Head of caudate nucleus (tissue), 42 donors: ENCODE data around the gene FUT1.
"Not testable (repeated sequence)": the region's sequence is repeated elsewhere in the genome, so short reads cannot be mapped to it uniquely, and the experiment has no call there.

Experiments
- DNase-seq, 42 donors: peaks; one replicate each; pipeline versions ENCODE4 v3.0.0 to v3.0.0-alpha.2; 2020 to 2021; ENCODE audit warnings: mixed read lengths in 7 of 42
- intact Hi-C: fragments of 100-400 bp; cut with DNase I; formaldehyde crosslinking; loops from one replicate; pipeline ENCODE4 v1.15.0; 2022

The FUT1 gene

DNA sequence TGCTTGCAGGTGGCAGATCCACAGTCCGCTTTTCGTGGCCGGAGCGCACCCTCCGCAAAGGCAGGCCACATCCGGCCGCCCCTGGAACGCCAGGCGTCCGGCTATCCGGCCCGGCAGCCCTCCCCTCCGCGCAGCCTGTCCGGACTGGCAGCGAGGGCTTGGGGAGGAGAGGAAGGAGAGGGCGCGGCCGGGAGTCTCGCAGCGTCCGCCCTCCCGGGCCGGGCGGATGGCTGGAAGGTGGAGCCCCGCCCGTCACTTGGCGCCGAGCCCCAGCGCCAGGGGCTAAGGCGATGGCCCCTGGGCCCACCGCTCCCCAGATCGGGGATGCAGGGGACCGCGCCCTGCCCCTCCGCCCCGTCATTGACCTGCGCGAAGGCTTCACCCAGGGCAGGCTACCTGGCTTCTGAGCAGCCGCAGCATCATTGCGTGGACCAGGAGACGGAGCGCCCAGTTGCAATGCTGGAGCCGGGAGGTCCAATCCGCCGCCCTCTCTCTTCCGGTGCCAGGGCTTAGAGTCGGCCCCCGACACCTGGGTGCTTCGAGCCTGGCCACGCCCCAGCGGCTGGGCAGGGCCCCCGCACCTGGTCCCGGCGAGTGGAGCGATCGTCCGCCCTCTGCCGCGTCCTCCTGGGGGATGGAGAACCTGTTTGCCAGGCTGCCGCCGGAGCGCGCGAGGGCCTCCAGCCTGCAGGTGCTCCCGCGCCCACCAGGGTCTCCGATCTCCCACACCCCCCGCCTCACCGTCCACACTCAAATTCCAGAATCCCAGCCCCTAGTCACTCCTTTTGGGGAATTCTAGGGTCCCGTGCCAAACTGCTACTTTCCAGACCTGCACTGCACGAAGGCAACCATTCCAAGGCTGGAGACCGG is at the start of gene FUT1:
Gene FUT1, minus strand, starts transcription at position 146 of the 870 bp plus-strand sequence. CDS start 1,360 bp downstream, outside the sequence.
- DNase-seq = no peak
- intact Hi-C loops = no loop called here

DNA sequence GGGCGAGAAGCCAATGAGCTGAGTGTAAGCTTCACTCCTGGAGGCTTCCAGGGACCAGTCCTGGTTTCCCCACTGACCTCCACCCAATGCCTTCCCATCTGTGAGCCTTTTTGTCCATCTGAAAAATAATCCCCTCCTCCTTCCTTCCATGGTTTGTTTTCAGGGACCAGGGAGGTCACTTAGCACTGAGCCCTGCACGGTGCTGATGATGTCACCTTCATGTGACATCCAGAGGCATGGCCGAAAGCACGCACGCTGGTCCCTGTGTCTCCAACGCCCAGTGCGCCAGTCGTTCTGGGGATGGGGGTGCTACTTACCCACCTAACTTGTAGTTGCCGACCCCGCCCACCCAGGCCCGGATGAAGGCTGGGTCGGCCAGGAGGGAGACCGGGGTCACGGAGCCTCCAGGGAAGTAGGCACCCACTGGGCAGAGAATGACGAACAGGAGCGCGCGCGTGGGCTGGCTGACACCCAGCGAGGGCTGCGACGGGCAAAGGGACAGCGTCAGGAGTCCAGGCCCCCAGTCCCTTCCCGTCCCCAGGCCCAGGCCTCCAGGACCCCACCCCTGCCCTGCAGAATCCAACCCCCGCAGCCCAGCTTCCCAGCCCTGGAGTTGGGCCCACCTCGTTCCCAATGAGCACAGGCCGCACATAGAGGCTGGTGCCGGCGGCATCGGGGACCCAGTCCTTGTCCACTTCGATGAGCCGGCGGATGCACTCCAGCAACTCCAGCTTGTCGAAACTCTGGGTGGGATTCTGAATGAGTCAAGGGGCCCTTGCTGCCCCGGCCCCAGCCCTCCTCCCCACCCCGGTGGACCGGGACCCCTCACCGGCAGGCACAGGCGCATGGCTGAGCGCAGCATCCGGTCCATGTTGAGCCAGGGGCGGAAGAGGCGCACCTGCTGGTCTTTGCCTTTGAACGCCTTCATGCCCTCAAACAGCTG is 47.2 kb upstream of the FUT1 start:
- DNase-seq = no peak
- intact Hi-C loops = loop anchor here (5.0 kb wide), 2 partner anchors 33 to 173 kb away; no protein-coding TSS in a partner anchor

DNA sequence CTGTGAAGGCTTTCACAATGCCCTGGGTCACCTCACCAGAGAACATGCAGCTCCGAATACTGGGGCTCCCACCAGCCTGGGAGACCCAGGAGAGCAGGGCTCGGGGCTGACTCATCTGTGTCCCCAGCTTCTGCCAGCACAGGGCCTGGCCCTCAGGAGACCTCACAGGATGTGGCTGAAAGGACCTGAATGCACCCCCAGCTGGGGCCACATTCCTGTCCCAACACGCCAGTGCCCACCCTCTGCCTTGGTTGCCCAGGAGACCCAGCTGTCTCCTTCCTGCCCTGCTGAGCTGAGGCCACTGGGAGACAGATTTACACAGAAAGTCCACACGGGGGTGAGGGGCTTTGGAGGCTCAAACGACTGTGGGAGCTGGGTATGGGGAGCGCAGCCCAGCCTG is 46.5 kb upstream of the FUT1 start:
- intact Hi-C loops = loop anchor here (5.0 kb wide), 2 partner anchors 33 to 173 kb away; no protein-coding TSS in a partner anchor
- no peak for DNase-seq

DNA sequence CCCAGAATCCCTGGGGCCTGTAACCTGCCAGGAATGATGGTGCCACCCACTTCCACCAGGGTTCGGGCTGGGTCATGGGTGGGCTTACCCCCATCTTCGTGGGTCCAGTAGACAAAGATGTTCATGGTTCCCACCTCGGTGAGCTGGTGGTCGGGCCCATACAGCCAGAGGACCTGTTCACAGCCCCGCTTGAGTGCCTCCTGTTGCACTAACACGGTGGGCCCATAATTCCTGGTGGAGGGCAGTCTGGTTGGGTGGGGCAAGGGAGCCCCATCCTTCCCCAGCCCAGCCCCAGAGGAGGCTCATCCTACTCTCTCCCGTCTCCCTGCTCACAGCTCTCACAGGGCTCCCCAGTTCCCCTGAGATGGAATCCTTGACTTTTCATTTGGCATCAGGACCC is 44.7 kb upstream of the FUT1 start:
- DNase-seq = no peak

DNA sequence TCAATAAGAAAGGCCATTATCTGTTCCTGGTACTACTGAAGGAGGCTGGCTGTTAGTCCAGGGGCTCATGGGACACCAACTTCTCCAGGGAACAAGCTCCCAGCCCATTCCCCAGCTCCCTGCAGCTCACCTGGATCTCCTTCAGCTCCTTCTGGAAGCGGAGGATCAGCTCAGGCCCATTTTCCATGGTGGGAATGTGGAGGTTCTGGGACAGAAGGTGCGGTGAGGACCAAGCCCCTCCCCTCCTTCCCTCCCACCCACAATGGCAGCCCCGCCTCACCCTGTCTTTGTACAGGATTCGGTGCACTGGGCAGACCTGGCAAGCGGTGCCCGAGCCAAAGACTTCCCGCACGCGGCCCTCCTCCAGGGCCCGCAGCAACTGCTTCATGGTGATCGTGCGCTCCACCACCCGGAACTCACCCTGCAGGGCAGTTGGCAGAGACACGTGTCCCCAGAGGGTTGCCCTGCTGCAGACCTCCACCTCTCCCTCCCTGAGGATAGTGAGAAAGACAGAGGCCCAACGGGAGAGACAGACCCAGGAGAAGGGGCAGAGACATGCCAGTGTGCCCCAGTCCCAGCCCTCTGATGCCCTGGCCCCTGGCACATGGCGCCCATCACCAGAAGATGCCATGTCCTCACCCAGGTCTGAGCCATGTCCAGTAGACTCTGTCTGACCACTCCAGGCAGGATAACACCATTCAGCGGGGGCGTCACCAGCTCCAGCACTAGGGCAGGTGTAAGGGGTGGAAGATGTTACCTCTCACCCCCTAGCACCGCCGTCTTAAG is 44.0 kb upstream of the FUT1 start:
- DNase-seq = no peak
- intact Hi-C loops = loop anchor here (5.0 kb wide), 2 partner anchors 36 to 176 kb away; no protein-coding TSS in a partner anchor

More for the DNA sequence above, 44.7 kb upstream of the FUT1 start:
- intact Hi-C loops = loop anchor here (5.0 kb wide), 2 partner anchors 35 to 175 kb away; no protein-coding TSS in a partner anchor

DNA sequence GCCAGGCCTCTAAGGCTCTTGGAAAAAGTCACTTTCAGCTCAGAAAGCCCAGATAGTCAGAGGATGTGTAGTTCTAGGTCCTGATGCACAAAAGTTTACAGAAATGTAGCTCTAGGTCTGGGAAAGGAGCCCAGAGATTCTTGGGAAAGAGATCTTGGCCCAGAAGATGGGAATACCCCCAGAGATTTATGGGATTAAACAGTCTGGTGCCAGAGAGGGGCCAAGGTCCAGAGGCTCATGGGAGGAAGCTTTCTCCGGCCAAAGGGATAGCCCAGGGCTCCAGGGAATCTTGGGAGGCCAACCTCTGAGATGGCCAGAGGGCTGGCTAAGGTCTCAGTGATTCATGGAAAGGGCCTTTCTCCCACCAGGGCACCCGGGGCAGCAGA is 43.2 kb upstream of the FUT1 start:
- DNase-seq = peak in 5 of 42 donors; percentile 33 to 53 (median 48)
- intact Hi-C loops = loop anchor here (5.0 kb wide), 2 partner anchors 37 to 177 kb away; no protein-coding TSS in a partner anchor

DNA sequence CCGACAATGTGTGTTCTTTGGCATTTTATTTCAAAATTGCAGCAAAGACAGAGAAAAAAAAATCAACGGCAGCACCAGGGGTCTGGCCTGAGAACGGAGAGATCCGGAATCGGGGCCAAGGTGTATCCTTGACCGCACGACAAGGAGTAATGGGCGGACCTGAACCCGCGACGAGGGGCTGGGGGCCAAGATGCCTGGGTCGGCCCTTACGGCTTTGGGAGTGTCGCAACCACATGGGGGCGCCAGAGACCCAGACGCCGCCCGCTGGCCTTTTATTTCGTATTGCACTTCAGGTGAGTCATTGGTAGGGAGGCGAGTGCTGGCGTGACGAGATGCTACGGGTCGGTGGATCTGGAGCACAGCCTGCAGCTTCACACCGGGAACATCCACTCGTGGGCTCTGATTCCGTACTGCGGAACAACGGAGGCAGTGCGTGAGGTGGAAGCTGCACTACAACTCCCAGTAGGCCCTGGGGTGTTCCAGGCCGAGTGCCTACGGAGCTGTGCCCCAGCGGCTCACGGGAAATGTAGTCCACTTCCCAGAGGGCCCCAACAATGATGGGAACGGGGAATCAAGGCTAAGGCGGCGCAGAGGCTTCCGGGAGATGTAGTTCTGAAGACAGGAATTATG is 42.7 kb upstream of the FUT1 start:
- DNase-seq = peak; percentile 88 to 99 (median 96)
- intact Hi-C loops = loop anchor here (5.0 kb wide), 2 partner anchors 37 to 177 kb away; no protein-coding TSS in a partner anchor

DNA sequence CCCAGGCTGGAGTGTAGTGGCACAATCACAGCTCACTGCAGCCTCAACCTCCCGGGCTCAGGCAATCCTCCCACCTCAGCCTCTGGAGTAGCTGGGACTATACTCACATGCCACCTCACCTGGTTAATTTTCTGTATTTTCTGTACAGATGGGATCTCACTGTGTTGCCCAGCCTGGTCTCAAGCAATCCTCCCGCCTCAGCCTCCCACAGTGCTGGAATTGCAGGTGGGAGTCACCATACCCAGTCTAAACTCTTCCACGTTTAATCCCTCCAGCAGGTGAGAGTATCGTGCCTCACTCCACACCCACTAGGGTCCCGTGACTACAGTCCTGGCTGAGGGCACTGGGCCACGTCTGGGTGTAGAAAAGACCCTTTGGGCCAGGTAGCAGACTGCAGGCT is 41.9 kb upstream of the FUT1 start:
- intact Hi-C loops = no loop called here
- no peak for DNase-seq

DNA sequence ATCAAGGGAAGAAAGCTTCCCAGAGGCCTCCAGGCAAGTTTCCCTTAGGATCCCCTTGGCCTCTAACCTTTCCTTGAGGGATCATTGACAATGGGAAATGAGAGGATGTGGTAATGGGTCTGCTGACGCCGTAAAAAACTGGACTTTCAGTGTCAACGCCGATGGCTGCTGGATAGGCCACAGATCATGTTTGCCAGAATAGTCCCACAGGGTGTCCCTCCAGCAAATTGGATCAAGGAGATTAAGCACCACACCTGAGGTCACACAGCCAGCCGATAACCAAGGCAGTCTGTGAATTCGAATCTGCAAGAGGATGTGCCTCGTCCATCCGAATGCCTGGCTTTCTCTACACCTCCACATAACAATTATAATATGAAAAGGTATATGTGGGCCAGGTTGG is 40.8 kb upstream of the FUT1 start:
- DNase-seq = no peak
- intact Hi-C loops = no loop called here

DNA sequence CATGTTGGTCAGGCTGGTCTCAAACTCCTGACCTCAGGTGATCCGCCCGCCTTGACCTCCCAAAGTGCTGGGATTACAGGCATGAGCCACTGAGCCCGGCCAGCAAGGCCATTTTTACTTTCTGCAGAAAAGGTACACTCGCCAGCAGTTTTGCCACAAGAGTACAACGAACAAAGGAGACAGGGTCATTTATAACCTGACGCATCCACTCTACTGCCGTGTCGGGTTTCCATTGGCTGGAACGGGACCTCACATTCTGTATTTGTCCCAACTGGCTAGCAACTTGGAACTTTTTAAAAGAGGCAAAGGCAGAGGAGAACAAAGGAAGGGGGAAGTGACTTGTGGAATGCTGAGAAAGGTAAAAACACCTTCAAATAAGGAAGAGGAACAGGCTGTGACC is 34.9 kb upstream of the FUT1 start:
- intact Hi-C loops, DNase-seq: not testable (repeated sequence)

DNA sequence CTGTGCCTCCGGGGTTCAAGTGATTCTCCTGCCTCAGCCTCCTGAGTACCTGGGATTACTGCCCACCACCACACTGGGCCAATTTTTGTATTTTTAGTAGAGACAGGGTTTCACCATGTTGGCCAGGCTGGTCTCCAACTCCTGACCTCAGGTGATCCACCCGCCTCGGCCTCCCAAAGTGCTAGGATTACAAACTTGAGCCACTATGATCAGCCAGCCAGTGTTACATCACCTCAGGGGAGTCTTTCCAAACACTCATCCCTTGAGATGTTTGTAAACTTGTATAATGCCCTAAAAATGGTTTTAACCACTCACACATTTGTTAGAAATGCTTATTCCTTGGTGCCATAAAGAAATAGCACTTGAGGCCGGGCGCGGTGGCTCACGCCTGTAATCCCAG is 34.0 kb upstream of the FUT1 start:
- DNase-seq, intact Hi-C loops: not testable (repeated sequence)

DNA sequence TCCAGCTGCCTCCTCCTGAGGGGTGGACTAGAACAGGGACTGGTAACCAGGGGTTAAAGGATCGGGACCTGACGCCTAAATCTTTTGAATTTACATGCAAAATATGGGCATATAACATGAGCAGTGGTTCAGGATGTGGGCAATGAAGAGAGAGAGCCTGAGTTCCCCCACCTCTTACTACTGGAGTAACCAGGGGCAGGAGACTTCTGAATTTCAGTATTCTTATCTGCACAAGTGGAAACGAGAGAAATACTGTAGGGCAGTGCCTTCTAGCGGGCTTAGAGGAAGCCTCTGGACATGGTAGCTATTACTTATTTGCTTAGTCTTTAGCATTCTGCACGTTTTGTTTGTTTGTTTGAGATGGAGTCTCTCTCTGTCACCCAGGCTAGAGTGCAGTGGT is 32.1 kb upstream of the FUT1 start:
- DNase-seq = no peak
- intact Hi-C loops = no loop called here

DNA sequence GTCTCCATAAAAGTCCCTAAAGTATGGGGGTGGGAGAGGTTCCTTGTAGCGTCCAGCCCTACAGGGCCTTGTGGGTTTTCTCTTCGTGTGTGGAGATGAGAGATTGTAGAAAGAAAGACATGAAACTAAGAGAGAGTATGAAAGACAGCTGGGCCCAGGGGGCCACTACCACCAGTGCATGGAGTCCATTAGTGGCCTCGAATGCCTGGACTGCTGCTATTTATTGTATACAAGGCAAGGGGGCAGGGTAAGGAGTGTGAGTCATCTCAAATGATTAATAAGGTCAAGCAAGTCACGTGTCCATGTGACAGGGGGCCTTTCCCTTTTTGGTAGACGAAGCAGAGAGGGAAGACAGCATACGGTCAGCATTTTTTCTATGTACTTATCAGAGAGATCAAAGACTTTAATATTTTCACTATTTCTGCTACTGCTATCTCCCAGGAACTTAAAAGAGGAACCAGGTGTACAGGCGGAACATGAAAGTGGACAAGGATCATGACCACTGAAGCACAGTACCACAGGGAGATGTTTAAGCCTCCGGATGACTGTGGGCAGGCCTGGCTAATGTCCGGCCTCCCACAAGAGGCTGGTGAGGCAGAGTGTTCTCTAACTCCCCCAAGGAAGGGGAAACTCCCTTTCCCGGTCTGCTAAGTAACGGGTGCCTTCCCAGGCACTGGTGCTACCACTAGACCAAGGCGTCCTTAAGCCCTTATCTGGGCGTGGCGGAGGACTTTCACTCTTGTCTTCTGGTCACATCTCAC is 28.4 kb upstream of the FUT1 start:
- no peak for DNase-seq
- intact Hi-C loops = no loop called here

DNA sequence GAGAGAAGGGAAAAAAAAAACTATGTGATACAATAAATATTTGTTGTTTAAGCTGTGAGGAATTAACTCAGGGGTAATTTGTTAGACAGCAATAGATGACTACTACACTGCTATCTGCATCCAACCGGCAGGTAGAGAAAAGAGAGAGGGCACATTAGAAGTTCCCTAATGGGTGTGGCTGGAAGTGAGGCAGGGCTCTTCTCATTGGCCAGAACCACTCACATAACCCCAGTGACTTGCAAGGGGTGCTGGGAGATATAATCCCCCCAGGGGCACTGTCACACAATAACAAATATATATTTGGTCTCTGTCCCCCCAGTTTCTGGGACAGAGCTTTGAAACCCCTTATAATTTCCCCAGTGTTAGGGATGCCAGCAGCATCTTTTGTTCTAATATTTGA is 27.2 kb upstream of the FUT1 start:
- DNase-seq = no peak
- intact Hi-C loops = no loop called here

DNA sequence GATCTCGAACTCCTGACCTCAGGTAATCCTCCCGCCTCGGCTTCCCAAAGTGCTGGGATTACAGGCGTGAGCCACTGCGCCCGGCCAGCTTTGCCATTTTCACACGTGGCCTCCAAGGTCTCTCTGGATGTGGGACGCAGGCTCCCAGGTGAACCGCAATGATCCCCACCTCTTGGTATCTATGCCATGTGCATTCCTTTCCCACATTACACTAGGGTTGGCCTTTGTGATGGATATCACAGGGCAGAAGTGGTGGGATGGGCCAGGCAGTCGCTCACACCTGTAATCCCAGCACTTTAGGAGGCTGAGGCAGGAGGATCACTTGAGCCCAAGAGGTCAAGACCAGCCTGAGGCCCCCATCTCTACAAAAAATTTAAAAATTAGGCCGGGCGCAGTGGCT is 25.3 kb upstream of the FUT1 start:
- intact Hi-C loops = no loop called here
- no peak for DNase-seq

DNA sequence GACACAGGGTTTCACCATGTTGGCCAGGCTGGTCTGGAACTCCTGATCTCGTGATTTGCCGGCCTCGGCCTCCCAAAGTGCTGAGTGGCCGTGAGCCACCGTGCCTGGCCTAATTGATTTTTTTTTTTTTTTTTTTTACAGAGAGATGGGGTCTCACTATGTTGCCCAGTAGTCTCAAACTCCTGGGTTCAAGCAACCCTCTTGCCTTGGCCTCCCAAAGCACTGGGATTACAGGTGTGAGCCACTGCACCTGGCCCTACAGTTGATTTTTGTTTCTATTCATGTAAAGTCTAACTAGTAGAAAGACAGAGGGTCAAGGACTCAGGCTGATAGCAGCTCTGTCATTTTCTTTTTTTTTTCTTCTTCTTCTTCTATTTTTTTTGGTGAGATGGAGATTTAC is 24.7 kb upstream of the FUT1 start:
- no peak for DNase-seq

DNA sequence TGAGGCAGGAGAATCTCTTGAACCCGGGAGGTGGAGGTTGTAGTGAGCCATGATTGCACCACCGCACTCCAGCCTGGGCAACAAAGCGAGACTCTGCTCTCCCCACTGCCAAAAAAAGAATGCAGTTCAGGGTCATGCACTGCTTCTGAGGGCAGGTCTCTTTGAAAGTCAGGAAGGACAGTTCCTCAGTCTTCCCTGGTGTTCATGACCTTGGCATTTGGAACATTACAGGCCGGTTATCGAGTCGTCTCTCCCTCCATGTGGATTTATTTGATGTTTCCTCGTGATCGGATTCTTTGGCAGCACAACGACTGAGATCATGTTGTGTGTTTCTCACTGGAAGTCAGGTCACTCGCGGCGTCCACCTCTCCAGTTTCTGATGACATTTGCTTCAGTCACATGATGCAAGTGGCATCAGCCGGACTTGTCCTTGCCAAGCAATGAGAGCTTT is 20.1 kb upstream of the FUT1 start:
- intact Hi-C loops = no loop called here
- no peak for DNase-seq

More for the DNA sequence above, 24.7 kb upstream of the FUT1 start:
- intact Hi-C loops = no loop called here
